Caco-2 (cell line): ENCODE measurements around the gene IRF1. TPM values are rescaled to one million over a fixed set of nuclear protein-coding genes. Genes with fewer than 3 reads are reported as not detected.

Source experiments
- BruUV-seq: library from RNA; stranded (reverse); fragments of 400-500 nt; replicated peaks from 2 replicates; lab custom pipeline; 2021; lab: Mats Ljungman, UMichigan
- CTCF ChIA-PET: fragments of 300-600 bp; sonication (Branson Sonifier 250); formaldehyde crosslinking; loops from one replicate; lab custom pipeline; 2022; ENCODE audit warnings: antibody characterized with exemption; lab: Charles Lee
- POLR2A ChIA-PET: fragments of 300-600 bp; sonication (Branson Sonifier 250); formaldehyde crosslinking; loops from one replicate; lab custom pipeline; 2022; ENCODE audit warnings: antibody characterized with exemption; lab: Charles Lee
- DNase-seq, 2 experiments: peaks; one replicate each; pipeline versions ENCODE4 v3.0.0 to v3.0.0-alpha.2; 2020 to 2022
- H3K27me3 ChIP-seq: replicated peaks from 2 replicates; pipeline ENCODE4 v1.6.0; 2011; ENCODE audit warnings: low read length; ENCODE audit not compliant: control insufficient read depth, insufficient read depth
- H3K36me3 ChIP-seq: 2 replicates; pipeline ENCODE4 v1.5.1; 2011; ENCODE audit warnings: low read length; ENCODE audit not compliant: control insufficient read depth, insufficient read depth
- H3K4me1 ChIP-seq: fragments of 250-450 bp; sonication (Bioruptor Pico); 2 replicates; pipeline ENCODE4 v1.5.1; 2020; ENCODE audit warnings: mild to moderate bottlenecking
- H3K4me3 ChIP-seq: 2 replicates; pipeline ENCODE4 v1.5.1; 2011; ENCODE audit warnings: low read depth, mild to moderate bottlenecking, control low read depth, low read length
- H3K9me3 ChIP-seq: fragments of 250-450 bp; sonication (Bioruptor Pico); 2 replicates; pipeline ENCODE4 v1.5.1; 2020; ENCODE audit warnings: mild to moderate bottlenecking, moderate library complexity
- H3K27ac Mint-ChIP-seq: one replicate; pipeline ENCODE4 v1.8.0; 2022; ENCODE audit warnings: mixed read lengths; ENCODE audit not compliant: unreplicated experiment
- H3K27me3 Mint-ChIP-seq: one replicate; pipeline ENCODE4 v1.8.0; 2022; ENCODE audit warnings: mixed read lengths; ENCODE audit not compliant: insufficient read depth, unreplicated experiment
- H3K36me3 Mint-ChIP-seq: one replicate; pipeline ENCODE4 v1.8.0; 2022; ENCODE audit warnings: mild to moderate bottlenecking, mixed read lengths; ENCODE audit not compliant: insufficient read depth, unreplicated experiment
- H3K4me1 Mint-ChIP-seq: one replicate; pipeline ENCODE4 v1.8.0; 2022; ENCODE audit warnings: low read depth, mixed read lengths; ENCODE audit not compliant: unreplicated experiment
- H3K4me3 Mint-ChIP-seq: one replicate; pipeline ENCODE4 v1.8.0; 2022; ENCODE audit warnings: mild to moderate bottlenecking, moderate library complexity, mixed read lengths; ENCODE audit not compliant: unreplicated experiment
- H3K9me3 Mint-ChIP-seq: one replicate; pipeline ENCODE4 v1.8.0; 2022; ENCODE audit warnings: mixed read lengths; ENCODE audit not compliant: unreplicated experiment
- intact Hi-C: fragments of 100-400 bp; cut with micrococcal nuclease; formaldehyde crosslinking; loops from one replicate; pipeline ENCODE4 v1.10.0; 2022; ENCODE audit not compliant: unreplicated experiment
- total RNA-seq: library from RNA; stranded (reverse); gene quantifications from 2 replicates; pipeline ENCODE4 v1.2.3, GENCODE V29; 2022
- TF ChIP-seq, protein P1 (sequence below), 2 experiments: fragments of 200-600 bp in 1 of 2; IDR thresholded peaks; 1 replicate in 1 of 2; 2 replicates in 1 of 2; pipeline versions ENCODE4 v1.5.1 to v1.8.0; 2011 to 2022; ENCODE audit warnings: antibody characterized with exemption in 1 of 2, control low read depth in 1 of 2, inconsistent platforms in 1 of 2, low read depth in 1 of 2, low read length in 1 of 2, mild to moderate bottlenecking in 1 of 2, moderate library complexity in 1 of 2; ENCODE audit not compliant: insufficient read depth in 1 of 2, severe bottlenecking in 1 of 2, unreplicated experiment in 1 of 2

The IRF1 gene
- total RNA-seq, 1 experiment from 2014 or later = 16.8 TPM

DNA sequence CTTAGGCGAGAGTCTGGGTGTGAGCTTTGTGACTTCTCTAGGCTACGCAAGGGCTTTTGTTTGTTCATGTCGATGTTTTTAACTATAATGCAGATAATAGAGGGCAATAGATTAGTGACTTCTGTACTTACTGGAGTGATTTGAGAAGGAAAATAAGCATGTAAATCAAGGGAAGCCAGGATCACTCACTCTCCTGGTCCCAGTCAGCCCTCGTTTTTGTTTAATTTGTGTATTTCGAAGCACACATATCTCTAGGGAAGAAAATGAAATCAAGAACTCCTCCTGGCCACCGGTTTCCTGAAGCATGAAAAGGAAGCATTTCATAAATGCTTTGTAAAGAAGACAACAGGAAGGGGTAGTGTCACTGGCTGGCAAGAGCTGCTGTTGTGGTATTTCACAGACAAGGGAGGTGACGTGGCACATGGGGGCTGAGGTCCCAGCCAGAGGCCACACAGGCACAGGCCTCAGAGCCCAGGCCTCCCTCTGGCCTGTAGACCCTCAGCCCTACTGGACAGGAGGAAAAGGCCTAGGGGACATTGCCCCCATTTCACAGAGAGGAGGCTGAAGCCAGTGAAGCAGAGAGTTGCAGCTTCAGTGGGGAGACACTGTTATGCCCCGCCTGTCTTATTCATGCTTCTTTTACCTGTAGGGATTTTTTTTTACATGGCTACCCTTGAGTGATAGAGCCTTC lies 34.1 kb downstream of the IRF1 start:
- Histone ChIP-seq H3K4me3 (no peak overlapping the region), H3K27me3 (no peaks in the 10 kb centered on the region), H3K36me3 (no peaks in the 10 kb centered on the region), H3K9me3 (no peaks in the 10 kb centered on the region), H3K4me1 (peaks cover 10% of the 10 kb centered on the region)
- intact Hi-C loops = no loop called here
- H3K9me3 Mint-ChIP-seq = peaks cover 12% of the 10 kb centered on the region
- no peak overlapping the region for H3K4me3 Mint-ChIP-seq
- BruUV-seq = no TSS peak
- CTCF ChIA-PET = no interaction called here
- peaks cover 11% of the 10 kb centered on the region for H3K4me1 Mint-ChIP-seq
- H3K27me3 Mint-ChIP-seq = no peaks in the 10 kb centered on the region
- no peak overlapping the region for H3K27ac Mint-ChIP-seq
- POLR2A ChIA-PET = no interaction called here
- H3K36me3 Mint-ChIP-seq = peaks cover 4% of the 10 kb centered on the region
- DNase-seq = no peak
- TF ChIP-seq, protein P1, sequence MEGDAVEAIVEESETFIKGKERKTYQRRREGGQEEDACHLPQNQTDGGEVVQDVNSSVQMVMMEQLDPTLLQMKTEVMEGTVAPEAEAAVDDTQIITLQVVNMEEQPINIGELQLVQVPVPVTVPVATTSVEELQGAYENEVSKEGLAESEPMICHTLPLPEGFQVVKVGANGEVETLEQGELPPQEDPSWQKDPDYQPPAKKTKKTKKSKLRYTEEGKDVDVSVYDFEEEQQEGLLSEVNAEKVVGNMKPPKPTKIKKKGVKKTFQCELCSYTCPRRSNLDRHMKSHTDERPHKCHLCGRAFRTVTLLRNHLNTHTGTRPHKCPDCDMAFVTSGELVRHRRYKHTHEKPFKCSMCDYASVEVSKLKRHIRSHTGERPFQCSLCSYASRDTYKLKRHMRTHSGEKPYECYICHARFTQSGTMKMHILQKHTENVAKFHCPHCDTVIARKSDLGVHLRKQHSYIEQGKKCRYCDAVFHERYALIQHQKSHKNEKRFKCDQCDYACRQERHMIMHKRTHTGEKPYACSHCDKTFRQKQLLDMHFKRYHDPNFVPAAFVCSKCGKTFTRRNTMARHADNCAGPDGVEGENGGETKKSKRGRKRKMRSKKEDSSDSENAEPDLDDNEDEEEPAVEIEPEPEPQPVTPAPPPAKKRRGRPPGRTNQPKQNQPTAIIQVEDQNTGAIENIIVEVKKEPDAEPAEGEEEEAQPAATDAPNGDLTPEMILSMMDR (IDR thresholded peaks at IDR 0.05; ENCODE audit: insufficient read depth in 1 of 2, low read depth in 1 of 2, low read length in 1 of 2, severe bottlenecking in 1 of 2, unreplicated experiment in 1 of 2) = no peak

DNA sequence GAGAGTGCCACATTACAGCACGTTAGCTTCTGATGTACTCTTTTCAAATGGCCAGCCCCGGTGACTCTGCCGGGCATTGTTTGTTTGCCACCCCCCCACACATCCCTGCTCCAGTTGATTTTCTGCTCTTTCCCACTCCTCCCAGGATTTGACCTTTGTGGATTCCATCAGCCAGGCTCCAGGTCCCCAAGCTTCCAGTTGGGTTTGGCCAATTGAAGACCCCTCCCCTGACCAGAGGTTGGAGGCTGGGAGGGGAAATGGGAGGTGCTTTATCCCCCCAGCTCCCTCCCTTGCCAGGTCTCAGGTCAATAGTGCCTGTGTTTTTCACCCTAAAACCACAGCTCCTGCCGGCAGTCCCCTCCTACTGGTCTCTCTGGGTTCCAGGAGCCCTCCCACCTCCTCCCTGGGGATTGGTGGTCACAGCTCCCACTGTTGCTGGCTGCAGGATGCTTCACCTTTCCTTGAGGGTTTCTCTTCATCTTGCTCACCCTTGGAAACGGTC lies 34.9 kb downstream of the IRF1 start:
- intact Hi-C loops = no loop called here
- BruUV-seq = no TSS peak
- Histone ChIP-seq H3K4me1 (peaks cover 14% of the 10 kb centered on the region), H3K9me3 (no peaks in the 10 kb centered on the region), H3K27me3 (no peaks in the 10 kb centered on the region), H3K4me3 (no peak overlapping the region), H3K36me3 (no peaks in the 10 kb centered on the region)
- ChIA-PET CTCF (no interaction called here), POLR2A (no interaction called here)
- Mint-ChIP-seq H3K36me3 (peaks cover 4% of the 10 kb centered on the region), H3K27ac (no peak overlapping the region), H3K4me3 (no peak overlapping the region), H3K27me3 (no peaks in the 10 kb centered on the region), H3K9me3 (peaks cover 12% of the 10 kb centered on the region), H3K4me1 (peaks cover 17% of the 10 kb centered on the region)
- DNase-seq = no peak
- TF ChIP-seq, protein P1 (IDR thresholded peaks at IDR 0.05; ENCODE audit: insufficient read depth in 1 of 2, low read depth in 1 of 2, low read length in 1 of 2, severe bottlenecking in 1 of 2, unreplicated experiment in 1 of 2) = no peak

DNA sequence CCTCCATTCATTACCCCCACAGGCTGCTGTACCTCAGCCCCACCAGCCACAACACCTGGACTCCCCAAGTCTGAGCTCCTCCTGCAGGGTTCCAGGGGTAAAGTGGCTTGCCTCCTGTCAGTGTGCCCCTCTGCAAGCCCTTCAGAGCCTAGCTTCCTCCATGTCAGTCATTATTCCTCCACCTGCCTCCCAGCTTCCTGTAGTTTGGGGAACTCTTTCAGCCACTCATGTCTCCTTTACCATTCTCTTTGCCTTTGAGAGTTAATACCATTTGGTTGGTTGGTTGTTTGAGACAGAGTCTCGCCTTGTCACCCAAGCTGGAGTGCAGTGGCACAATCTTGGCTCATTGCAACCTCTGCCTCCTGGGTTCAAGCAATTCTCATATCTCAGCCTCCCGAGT lies 36.2 kb downstream of the IRF1 start:
- POLR2A ChIA-PET = no interaction called here
- no peak overlapping the region for H3K4me3 Mint-ChIP-seq

More for the DNA sequence above, 36.2 kb downstream of the IRF1 start:
- H3K4me1 Mint-ChIP-seq = peaks cover 17% of the 10 kb centered on the region
- H3K9me3 ChIP-seq = no peaks in the 10 kb centered on the region
- H3K36me3 ChIP-seq = no peaks in the 10 kb centered on the region
- CTCF ChIA-PET = no interaction called here
- no TSS peak for BruUV-seq
- H3K36me3 Mint-ChIP-seq = peaks cover 4% of the 10 kb centered on the region
- H3K27me3 Mint-ChIP-seq = no peaks in the 10 kb centered on the region
- H3K27me3 ChIP-seq = no peaks in the 10 kb centered on the region
- H3K4me3 ChIP-seq = no peak overlapping the region
- TF ChIP-seq, protein P1 (IDR thresholded peaks at IDR 0.05; ENCODE audit: insufficient read depth in 1 of 2, low read depth in 1 of 2, low read length in 1 of 2, severe bottlenecking in 1 of 2, unreplicated experiment in 1 of 2) = no peak
- intact Hi-C loops = no loop called here
- no peak for DNase-seq
- H3K9me3 Mint-ChIP-seq = peaks cover 12% of the 10 kb centered on the region
- H3K4me1 ChIP-seq = peaks cover 16% of the 10 kb centered on the region
- H3K27ac Mint-ChIP-seq = no peak overlapping the region
